Heart left ventricle (tissue), 16 donors: ENCODE data around the gene FKBP2. TPM values are rescaled to one million over a fixed set of nuclear protein-coding genes. Genes with fewer than 3 reads are reported as not detected.
A peak's percentile ranks its signal among the peaks of the same experiment; 100 is the strongest.

Experiments
- ATAC-seq, 4 donors: fragments of 200-7000 bp; cut with Tn5 transposase; one replicate each; pipeline ENCODE4 v1.9.1; 2020 to 2022; ENCODE audit warnings: moderate library complexity in 4 of 4, mild to moderate bottlenecking in 3 of 4, moderate number of reproducible peaks in 1 of 4
- DNase-seq, 5 donors: peaks; one replicate each; pipeline ENCODE4 v3.0.0-alpha.2; 2020
- H3K27ac ChIP-seq, 12 donors: fragments of 200-600 bp; sonication (generic) in 4 of 12; one replicate each; pipeline versions ENCODE4 v1.5.0 to v1.8.0; 2016 to 2022; ENCODE audit warnings: mild to moderate bottlenecking in 2 of 12
- H3K27me3 ChIP-seq, 9 donors: fragments of 200-600 bp; sonication (generic) in 2 of 9; one replicate each; pipeline versions ENCODE4 v1.5.1 to v1.8.0; 2016 to 2022; ENCODE audit warnings: mild to moderate bottlenecking in 3 of 9
- H3K36me3 ChIP-seq, 9 donors: fragments of 200-600 bp; sonication (generic) in 2 of 9; one replicate each; pipeline versions ENCODE4 v1.5.0 to v1.8.0; 2018 to 2022; ENCODE audit warnings: mild to moderate bottlenecking in 2 of 9
- H3K4me1 ChIP-seq, 12 donors: fragments of 200-600 bp; sonication (generic) in 4 of 12; one replicate each; pipeline versions ENCODE4 v1.5.0 to v1.8.0; 2016 to 2022; ENCODE audit warnings: mild to moderate bottlenecking in 3 of 12
- H3K4me3 ChIP-seq, 12 donors: fragments of 200-600 bp; sonication (generic) in 4 of 12; one replicate each; pipeline versions ENCODE4 v1.5.0 to v1.8.0; 2017 to 2022; ENCODE audit warnings: mild to moderate bottlenecking in 9 of 12, moderate library complexity in 4 of 12
- H3K9me3 ChIP-seq, 12 donors: fragments of 200-600 bp; sonication (generic) in 4 of 12; one replicate each; pipeline versions ENCODE4 v1.5.0 to v1.8.0; 2016 to 2022; ENCODE audit warnings: mild to moderate bottlenecking in 1 of 12
- CTCF ChIP-seq, 12 donors: fragments of 200-600 bp; sonication (generic) in 4 of 12; IDR thresholded peaks; one replicate each; pipeline versions ENCODE4 v1.5.0 to v1.8.0; 2018 to 2022; ENCODE audit warnings: antibody characterized with exemption in 12 of 12, mild to moderate bottlenecking in 5 of 12
- POLR2A ChIP-seq, 2 donors: fragments of 450-650 bp; IDR thresholded peaks; one replicate each; pipeline ENCODE4 v1.6.1; 2017; ENCODE audit warnings: antibody characterized with exemption in 2 of 2, mild to moderate bottlenecking in 2 of 2, moderate library complexity in 2 of 2
- WGBS, 4 donors: extraction: QIAGEN DNeasy Blood & Tissue Kit in 2 of 4; methylation state at CpG; one replicate each; pipeline versions ENCODE4 v1.1.5 to v1.1.7; 2013 to 2018; 5-methylcytosine and 5-hydroxymethylcytosine counted together
- intact Hi-C, 10 donors: fragments of 100-400 bp; cut with DNase I; formaldehyde crosslinking; loops; one replicate each; pipeline versions ENCODE4 v1.11.1 to v1.14.2; 2022
- polyA plus RNA-seq, 2 donors: library from polyadenylated mRNA; stranded (reverse); fragments of 200-250 nt; gene quantifications; one replicate each; pipeline ENCODE4 v1.2.3, GENCODE V29; 2013
- total RNA-seq, 9 donors: library from RNA; depleted of rRNA in 2 of 9; stranded (reverse); fragments of >200 nt in 2 of 9; fragmentation: NEBNext Ultra II Directional in 3 of 9; extraction: Animal tissue kit (Norgen Biotek cat#: 25700) in 3 of 9; gene quantifications; one replicate each; pipeline versions ENCODE4 v1.1.0 to v1.2.4, GENCODE V29; 2016 to 2023
- donor health status: ischemic (EF 13 %, LVEDD 7.1; RV severe dilation, severe dysfunction).
- donor health status: healthy with polysubstance abuse.
- donor health status: DM: no; HTN: yes; CAD: no.
- donor health status: DM: no; HTN: no; CAD: no.
- donor health status: ischemic (EF 25% LVEDD 6.9; RV normal size, moderate dysfunction).
- donor health status: ischemic (EF 25% LVEDD 5.7; RV mildly dilated, moderate dysfunction).
- donor health status: healthy.
- donor health status: DM: yes; HTN: yes; CAD: no.
- donor health status: ischemic (EF 35%, LVEDD 5.7; RV mildly dilated, moderate dysfunction).
- donor health status: nonischemic (EF 11% LVEDD 7.7; RV severe dilation, severe dysfunction).
- donor health status: DM: yes; HTN: yes; CAD: no.
- donor health status: PGD.
- donor health status: ischemic (EF 29% LVEDD 5.4; RV normal size, mild dysfunction).
- donor health status: nonischemic (EF 23%, LVEDD 6.1; RV moderate dilation, normal function).

The FKBP2 gene
- total and polyA plus RNA-seq, 11 donors: 35.0 to 250 (median 52.9) TPM

- peaks cover 0 to 63% (median 6%) of the 10 kb centered on the region in 9 donors for H3K36me3 ChIP-seq
- TF ChIP-seq POLR2A (IDR thresholded peaks at IDR 0.05) (no peak), CTCF (IDR thresholded peaks at IDR 0.05) (no peak)
- no peaks in the 10 kb centered on the region for H3K9me3 ChIP-seq
- no peak overlapping the region for H3K4me3 ChIP-seq
- WGBS, 4 donors: 85 to 93% (median 87%) methylated on average over 8 of the region's 8 CpGs
- no peak overlapping the region for H3K27ac ChIP-seq
- no peaks in the 10 kb centered on the region for H3K27me3 ChIP-seq
- DNase-seq (peak in 1 of 5 donors; percentile 31), ATAC-seq (no peak)
- intact Hi-C loops: no loop called here
- peaks cover 0 to 39% (median 22%) of the 10 kb centered on the region in 12 donors for H3K4me1 ChIP-seq
These were observed 31.4 kb upstream of the FKBP2 start for GRCh38 chr11:64209563-64209843.

DNA sequence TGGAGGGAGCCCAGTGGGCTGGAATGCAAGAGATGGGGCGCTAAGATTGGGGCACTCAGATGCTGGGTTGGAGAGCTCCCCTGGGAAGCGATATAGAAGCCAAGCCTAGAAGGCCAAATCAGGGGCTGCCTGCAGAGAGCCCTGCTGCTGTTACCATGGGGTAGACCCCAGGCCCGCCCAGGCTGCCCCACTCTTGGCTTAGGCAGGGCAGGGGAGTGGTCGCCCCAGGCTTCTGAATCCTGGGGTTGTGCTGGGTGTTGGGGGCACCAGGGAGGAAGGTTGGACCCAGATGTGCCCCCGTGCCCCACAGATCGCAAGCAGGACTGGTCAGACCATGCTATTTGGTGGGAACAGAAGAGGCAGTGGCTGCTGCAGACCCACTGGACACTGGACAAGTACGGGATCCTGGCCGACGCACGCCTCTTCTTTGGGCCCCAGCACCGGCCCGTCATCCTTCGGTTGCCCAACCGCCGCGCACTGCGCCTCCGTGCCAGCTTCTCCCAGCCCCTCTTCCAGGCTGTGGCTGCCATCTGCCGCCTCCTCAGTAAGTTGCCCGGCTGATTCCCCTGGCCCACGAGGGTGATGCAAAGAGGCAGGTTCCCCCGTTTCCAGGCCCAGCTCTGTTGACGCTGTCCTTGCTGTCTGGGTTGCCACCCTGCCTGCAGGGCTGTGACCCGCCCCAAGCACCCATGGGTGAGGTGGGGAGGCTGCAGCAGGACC lies 30.4 kb upstream of the FKBP2 start:
- Histone ChIP-seq H3K4me1 (peaks cover 0 to 32% (median 16%) of the 10 kb centered on the region in 12 donors), H3K9me3 (no peaks in the 10 kb centered on the region), H3K27ac (no peak overlapping the region), H3K4me3 (no peak overlapping the region), H3K27me3 (no peaks in the 10 kb centered on the region), H3K36me3 (peaks cover 0 to 65% (median 0%) of the 10 kb centered on the region in 9 donors)
- intact Hi-C loops: no loop called here
- TF ChIP-seq POLR2A (IDR thresholded peaks at IDR 0.05): no peak
- TF ChIP-seq CTCF (IDR thresholded peaks at IDR 0.05): no peak
- ATAC-seq (no peak), DNase-seq (peak in 2 of 5 donors; percentile 21 to 56)
- WGBS, 4 donors: 95 to 96% (median 95%) methylated on average over 21 to 24 of the region's 24 CpGs

- TF ChIP-seq CTCF (IDR thresholded peaks at IDR 0.05) (no peak), POLR2A (IDR thresholded peaks at IDR 0.05) (no peak)
- Histone ChIP-seq H3K27ac (no peak overlapping the region), H3K4me1 (peaks cover 0 to 26% (median 15%) of the 10 kb centered on the region in 12 donors), H3K27me3 (no peaks in the 10 kb centered on the region), H3K9me3 (no peaks in the 10 kb centered on the region), H3K4me3 (no peak overlapping the region), H3K36me3 (peaks cover 0 to 72% (median 0%) of the 10 kb centered on the region in 9 donors)
- peak in 2 of 5 donors; percentile 23 to 58 for DNase-seq
- intact Hi-C loops: no loop called here
- ATAC-seq: no peak
- WGBS, 4 donors: 87 to 93% (median 91%) methylated on average over 27 to 30 of the region's 30 CpGs
These were observed 29.6 kb upstream of the FKBP2 start for GRCh38 chr11:64211181-64211872.

GRCh38 chr11:64216879-64217278 lies 24.0 kb upstream of the FKBP2 start:
- WGBS, 4 donors: 85 to 91% (median 90%) methylated on average over 6 of the region's 6 CpGs
- no peaks in the 10 kb centered on the region for H3K27me3 ChIP-seq
- H3K9me3 ChIP-seq: no peaks in the 10 kb centered on the region
- H3K4me3 ChIP-seq: no peak overlapping the region
- peak in 2 of 5 donors; percentile 8 to 9 for DNase-seq
- H3K36me3 ChIP-seq: peaks cover 0 to 92% (median 7%) of the 10 kb centered on the region in 9 donors
- no peak overlapping the region for H3K27ac ChIP-seq
- TF ChIP-seq CTCF (IDR thresholded peaks at IDR 0.05) (no peak), POLR2A (IDR thresholded peaks at IDR 0.05) (no peak)
- no peak for ATAC-seq
- intact Hi-C loops: no loop called here
- H3K4me1 ChIP-seq: no peaks in the 10 kb centered on the region
